Measurements from ENCODE around the gene MEF2C.
"Not testable (repeated sequence)": the region's sequence is repeated elsewhere in the genome, so short reads cannot be mapped to it uniquely, and the experiment has no call there.

DNA sequence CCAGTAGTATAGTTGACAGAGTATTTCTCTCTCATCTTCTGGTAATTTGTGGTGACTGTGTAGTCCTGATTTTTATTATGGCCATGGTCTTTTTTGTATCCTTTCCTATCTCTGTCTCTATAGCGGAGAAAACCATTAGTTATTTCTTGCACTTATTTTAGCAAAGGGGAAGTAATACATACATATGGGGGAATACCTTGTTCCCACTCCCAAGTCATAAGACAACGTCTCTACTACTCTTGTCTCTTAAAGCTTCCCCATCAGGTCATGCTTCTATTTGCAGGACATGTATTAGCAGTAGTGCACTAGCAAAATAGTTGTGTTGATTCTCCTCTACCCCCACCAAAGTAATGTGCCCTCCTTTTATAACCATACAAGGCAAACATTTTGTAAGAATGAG is 29.8 kb upstream of the MEF2C start:
- TF ChIP-seq RELA (CRISPR knock-in tag; IDR thresholded peaks at IDR 0.05; ENCODE audit: borderline replicate concordance); TCF7 (CRISPR knock-in tag; IDR thresholded peaks at IDR 0.05; ENCODE audit: low read depth); SMAD4 (CRISPR knock-in tag; IDR thresholded peaks at IDR 0.05); NFYB (CRISPR knock-in tag; conservative IDR thresholded peaks at IDR 0.05; ENCODE audit: low read depth): not testable (repeated sequence)
- TF ChIP-seq, protein P1, sequence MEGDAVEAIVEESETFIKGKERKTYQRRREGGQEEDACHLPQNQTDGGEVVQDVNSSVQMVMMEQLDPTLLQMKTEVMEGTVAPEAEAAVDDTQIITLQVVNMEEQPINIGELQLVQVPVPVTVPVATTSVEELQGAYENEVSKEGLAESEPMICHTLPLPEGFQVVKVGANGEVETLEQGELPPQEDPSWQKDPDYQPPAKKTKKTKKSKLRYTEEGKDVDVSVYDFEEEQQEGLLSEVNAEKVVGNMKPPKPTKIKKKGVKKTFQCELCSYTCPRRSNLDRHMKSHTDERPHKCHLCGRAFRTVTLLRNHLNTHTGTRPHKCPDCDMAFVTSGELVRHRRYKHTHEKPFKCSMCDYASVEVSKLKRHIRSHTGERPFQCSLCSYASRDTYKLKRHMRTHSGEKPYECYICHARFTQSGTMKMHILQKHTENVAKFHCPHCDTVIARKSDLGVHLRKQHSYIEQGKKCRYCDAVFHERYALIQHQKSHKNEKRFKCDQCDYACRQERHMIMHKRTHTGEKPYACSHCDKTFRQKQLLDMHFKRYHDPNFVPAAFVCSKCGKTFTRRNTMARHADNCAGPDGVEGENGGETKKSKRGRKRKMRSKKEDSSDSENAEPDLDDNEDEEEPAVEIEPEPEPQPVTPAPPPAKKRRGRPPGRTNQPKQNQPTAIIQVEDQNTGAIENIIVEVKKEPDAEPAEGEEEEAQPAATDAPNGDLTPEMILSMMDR (IDR thresholded peaks at IDR 0.05), result not testable (repeated sequence)
- TF ChIP-seq, protein P2, sequence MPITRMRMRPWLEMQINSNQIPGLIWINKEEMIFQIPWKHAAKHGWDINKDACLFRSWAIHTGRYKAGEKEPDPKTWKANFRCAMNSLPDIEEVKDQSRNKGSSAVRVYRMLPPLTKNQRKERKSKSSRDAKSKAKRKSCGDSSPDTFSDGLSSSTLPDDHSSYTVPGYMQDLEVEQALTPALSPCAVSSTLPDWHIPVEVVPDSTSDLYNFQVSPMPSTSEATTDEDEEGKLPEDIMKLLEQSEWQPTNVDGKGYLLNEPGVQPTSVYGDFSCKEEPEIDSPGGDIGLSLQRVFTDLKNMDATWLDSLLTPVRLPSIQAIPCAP (CRISPR knock-in tag; IDR thresholded peaks at IDR 0.05), result not testable (repeated sequence)
- TF ChIP-seq, protein P3, sequence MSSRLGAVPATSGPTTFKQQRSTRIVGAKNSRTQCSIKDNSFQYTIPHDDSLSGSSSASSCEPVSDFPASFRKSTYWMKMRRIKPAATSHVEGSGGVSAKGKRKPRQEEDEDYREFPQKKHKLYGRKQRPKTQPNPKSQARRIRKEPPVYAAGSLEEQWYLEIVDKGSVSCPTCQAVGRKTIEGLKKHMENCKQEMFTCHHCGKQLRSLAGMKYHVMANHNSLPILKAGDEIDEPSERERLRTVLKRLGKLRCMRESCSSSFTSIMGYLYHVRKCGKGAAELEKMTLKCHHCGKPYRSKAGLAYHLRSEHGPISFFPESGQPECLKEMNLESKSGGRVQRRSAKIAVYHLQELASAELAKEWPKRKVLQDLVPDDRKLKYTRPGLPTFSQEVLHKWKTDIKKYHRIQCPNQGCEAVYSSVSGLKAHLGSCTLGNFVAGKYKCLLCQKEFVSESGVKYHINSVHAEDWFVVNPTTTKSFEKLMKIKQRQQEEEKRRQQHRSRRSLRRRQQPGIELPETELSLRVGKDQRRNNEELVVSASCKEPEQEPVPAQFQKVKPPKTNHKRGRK (CRISPR knock-in tag; IDR thresholded peaks at IDR 0.05; ENCODE audit: borderline replicate concordance), result not testable (repeated sequence)
- TF ChIP-seq, protein P4, sequence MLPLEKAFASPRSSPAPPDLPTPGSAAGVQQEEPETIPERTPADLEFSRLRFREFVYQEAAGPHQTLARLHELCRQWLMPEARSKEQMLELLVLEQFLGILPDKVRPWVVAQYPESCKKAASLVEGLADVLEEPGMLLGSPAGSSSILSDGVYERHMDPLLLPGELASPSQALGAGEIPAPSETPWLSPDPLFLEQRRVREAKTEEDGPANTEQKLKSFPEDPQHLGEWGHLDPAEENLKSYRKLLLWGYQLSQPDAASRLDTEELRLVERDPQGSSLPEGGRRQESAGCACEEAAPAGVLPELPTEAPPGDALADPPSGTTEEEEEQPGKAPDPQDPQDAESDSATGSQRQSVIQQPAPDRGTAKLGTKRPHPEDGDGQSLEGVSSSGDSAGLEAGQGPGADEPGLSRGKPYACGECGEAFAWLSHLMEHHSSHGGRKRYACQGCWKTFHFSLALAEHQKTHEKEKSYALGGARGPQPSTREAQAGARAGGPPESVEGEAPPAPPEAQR (CRISPR knock-in tag; IDR thresholded peaks at IDR 0.05), result not testable (repeated sequence)
